Osteoblast (primary cell): ENCODE data around the gene LEF1. TPM values are rescaled to one million over a fixed set of nuclear protein-coding genes. Genes with fewer than 3 reads are reported as not detected.

Experiments used
- DNase-seq: peaks from one replicate; pipeline ENCODE4 v3.0.0; 2011; ENCODE audit warnings: low spot score, mixed read lengths; ENCODE audit not compliant: insufficient read length; ENCODE audit errors: missing footprints
- H2AFZ ChIP-seq: 2 replicates; pipeline ENCODE4 v1.6.0; 2011; ENCODE audit warnings: mild to moderate bottlenecking, low read length
- H3K27ac ChIP-seq: 2 replicates; pipeline ENCODE4 v1.5.1; 2011; ENCODE audit warnings: mild to moderate bottlenecking, low read depth, low read length, moderate library complexity
- H3K27me3 ChIP-seq: 2 replicates; pipeline ENCODE4 v1.6.0; 2012; ENCODE audit warnings: mild to moderate bottlenecking, control low read depth, inconsistent platforms, low read length, moderate library complexity; ENCODE audit not compliant: insufficient read depth
- H3K36me3 ChIP-seq: 2 replicates; pipeline ENCODE4 v1.5.1; 2011; ENCODE audit warnings: mild to moderate bottlenecking, low read length, control low read depth, moderate library complexity; ENCODE audit not compliant: insufficient read depth
- H3K4me1 ChIP-seq: 2 replicates; pipeline ENCODE4 v1.5.1; 2011; ENCODE audit warnings: mild to moderate bottlenecking, low read length, control low read depth, moderate library complexity; ENCODE audit not compliant: insufficient read depth
- H3K4me2 ChIP-seq: 2 replicates; pipeline ENCODE4 v1.6.0; 2011; ENCODE audit warnings: mild to moderate bottlenecking, low read length; ENCODE audit not compliant: insufficient read depth
- H3K4me3 ChIP-seq: fragments of 200-600 bp; sonication (generic); 3 replicates; pipeline ENCODE4 v1.5.1; 2012; ENCODE audit warnings: mild to moderate bottlenecking, low read length, inconsistent platforms; ENCODE audit not compliant: insufficient read depth
- H3K79me2 ChIP-seq: 2 replicates; pipeline ENCODE4 v1.6.0; 2012; ENCODE audit warnings: mild to moderate bottlenecking, low read length, control low read depth, inconsistent platforms; ENCODE audit not compliant: insufficient read depth
- H3K9me3 ChIP-seq: 2 replicates; pipeline ENCODE4 v1.5.1; 2011; ENCODE audit warnings: low read depth, low read length, control low read depth
- H4K20me1 ChIP-seq: 2 replicates; pipeline ENCODE4 v1.6.0; 2012; ENCODE audit warnings: mild to moderate bottlenecking, low read length, control low read depth; ENCODE audit not compliant: insufficient read depth
- CTCF ChIP-seq: IDR thresholded peaks from 2 replicates; pipeline ENCODE4 v1.5.1; 2011; ENCODE audit warnings: mild to moderate bottlenecking, low read depth, low read length, moderate library complexity; ENCODE audit errors: extremely low read depth
- total RNA-seq: library from RNA; depleted of rRNA; stranded (reverse); fragments of >200 nt; gene quantifications from 2 replicates; pipeline ENCODE4 v1.2.3, GENCODE V29; 2012

Gene LEF1
- total RNA-seq, 1 donor = 5.8 TPM

GRCh38 chr4:108119199-108119800, 49.4 kb downstream of the LEF1 start:
- H3K36me3 ChIP-seq = no peaks in the 10 kb centered on the region
- no peaks in the 10 kb centered on the region for H3K79me2 ChIP-seq
- no peaks in the 10 kb centered on the region for H3K27me3 ChIP-seq
- no peak overlapping the region for H3K4me2 ChIP-seq
- H3K9me3 ChIP-seq = no peaks in the 10 kb centered on the region
- H2AFZ ChIP-seq = no peak overlapping the region
- H3K27ac ChIP-seq = no peak overlapping the region
- H3K4me1 ChIP-seq = no peaks in the 10 kb centered on the region
- H3K4me3 ChIP-seq = no peak overlapping the region
- no peak for TF ChIP-seq CTCF
- no peaks in the 10 kb centered on the region for H4K20me1 ChIP-seq
- no peak for DNase-seq

DNA sequence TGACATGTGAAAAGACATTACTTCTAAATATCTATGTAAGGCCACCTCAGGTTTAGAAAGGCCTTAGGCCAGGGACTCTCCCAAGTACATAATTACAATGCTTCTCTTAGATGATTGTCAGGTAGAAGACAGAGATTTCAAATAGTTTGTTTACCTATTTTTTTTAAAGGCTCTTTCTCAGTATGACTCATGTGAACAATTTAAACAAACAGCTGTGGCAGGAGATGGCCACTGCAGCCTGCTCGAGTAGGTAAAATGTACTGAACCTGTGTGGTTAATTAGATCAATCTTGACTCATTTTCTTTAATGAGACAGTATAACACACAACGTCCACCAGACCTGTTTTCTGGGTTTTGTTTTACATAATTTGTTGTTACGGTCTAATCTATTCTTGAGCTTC, 50.2 kb downstream of the LEF1 start:
- no peaks in the 10 kb centered on the region for H3K36me3 ChIP-seq
- H3K79me2 ChIP-seq = no peaks in the 10 kb centered on the region
- no peak overlapping the region for H3K4me3 ChIP-seq
- H3K4me1 ChIP-seq = no peaks in the 10 kb centered on the region
- no peaks in the 10 kb centered on the region for H3K27me3 ChIP-seq
- H2AFZ ChIP-seq = no peak overlapping the region
- H3K9me3 ChIP-seq = no peaks in the 10 kb centered on the region
- no peaks in the 10 kb centered on the region for H4K20me1 ChIP-seq
- H3K27ac ChIP-seq = no peak overlapping the region
- no peak for TF ChIP-seq CTCF
- H3K4me2 ChIP-seq = no peak overlapping the region
- no peak for DNase-seq

- H3K79me2 ChIP-seq = no peaks in the 10 kb centered on the region
- no peak for DNase-seq
- H2AFZ ChIP-seq = peak overlapping the region; percentile 2
- no peaks in the 10 kb centered on the region for H3K9me3 ChIP-seq
- H3K4me1 ChIP-seq = no peaks in the 10 kb centered on the region
- no peak overlapping the region for H3K4me2 ChIP-seq
- no peaks in the 10 kb centered on the region for H4K20me1 ChIP-seq
- TF ChIP-seq CTCF = no peak
- H3K36me3 ChIP-seq = no peaks in the 10 kb centered on the region
- no peak overlapping the region for H3K27ac ChIP-seq
- H3K4me3 ChIP-seq = no peak overlapping the region
- no peaks in the 10 kb centered on the region for H3K27me3 ChIP-seq
Measured at GRCh38 chr4:108117418-108118182, 51.1 kb downstream of the LEF1 start.

- H3K27ac ChIP-seq = no peak overlapping the region
- no peaks in the 10 kb centered on the region for H3K27me3 ChIP-seq
- H2AFZ ChIP-seq = no peak overlapping the region
Measured at GRCh38 chr4:108116423-108117168, 52.1 kb downstream of the LEF1 start.

More at GRCh38 chr4:108116423-108117168, 52.1 kb downstream of the LEF1 start:
- H3K4me3 ChIP-seq = no peak overlapping the region
- no peaks in the 10 kb centered on the region for H3K9me3 ChIP-seq
- H4K20me1 ChIP-seq = no peaks in the 10 kb centered on the region
- no peaks in the 10 kb centered on the region for H3K79me2 ChIP-seq
- TF ChIP-seq CTCF = no peak
- H3K4me2 ChIP-seq = no peak overlapping the region
- no peak for DNase-seq
- H3K36me3 ChIP-seq = no peaks in the 10 kb centered on the region
- no peaks in the 10 kb centered on the region for H3K4me1 ChIP-seq
